ENCODE results near the gene NR2F1-AS1.

The NR2F1-AS1 gene

GRCh38 chr5:93591323-93591945 lies 10.4 kb upstream of the NR2F1-AS1 start:
- in situ Hi-C loops (cut with MboI; ENCODE audit: low sequenced_read_pairs) = no loop called here

GRCh38 chr5:93590493-93590892 lies 9.5 kb upstream of the NR2F1-AS1 start:
- in situ Hi-C loops (cut with MboI; ENCODE audit: low sequenced_read_pairs) = no loop called here

DNA sequence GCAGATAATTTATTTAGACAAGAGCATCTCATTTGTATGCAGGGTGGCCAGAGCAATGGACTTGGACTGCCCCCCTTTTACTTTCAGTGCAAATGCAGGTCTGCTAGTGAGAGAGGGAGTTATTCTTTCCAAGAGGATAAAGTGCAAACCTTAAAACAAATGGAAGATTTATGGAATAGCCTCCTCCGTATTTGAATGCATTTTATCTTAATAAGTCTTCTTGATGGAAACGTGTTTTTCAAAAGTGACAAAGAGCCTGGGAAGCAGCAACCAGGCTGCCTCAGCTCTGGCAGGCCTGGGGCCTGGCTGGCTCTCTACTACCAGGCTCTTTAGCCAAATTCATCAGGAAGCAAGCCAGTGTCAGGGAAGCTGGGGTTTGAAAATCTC lies 8.8 kb upstream of the NR2F1-AS1 start:
- in situ Hi-C loops (cut with MboI; ENCODE audit: low sequenced_read_pairs) = no loop called here

DNA sequence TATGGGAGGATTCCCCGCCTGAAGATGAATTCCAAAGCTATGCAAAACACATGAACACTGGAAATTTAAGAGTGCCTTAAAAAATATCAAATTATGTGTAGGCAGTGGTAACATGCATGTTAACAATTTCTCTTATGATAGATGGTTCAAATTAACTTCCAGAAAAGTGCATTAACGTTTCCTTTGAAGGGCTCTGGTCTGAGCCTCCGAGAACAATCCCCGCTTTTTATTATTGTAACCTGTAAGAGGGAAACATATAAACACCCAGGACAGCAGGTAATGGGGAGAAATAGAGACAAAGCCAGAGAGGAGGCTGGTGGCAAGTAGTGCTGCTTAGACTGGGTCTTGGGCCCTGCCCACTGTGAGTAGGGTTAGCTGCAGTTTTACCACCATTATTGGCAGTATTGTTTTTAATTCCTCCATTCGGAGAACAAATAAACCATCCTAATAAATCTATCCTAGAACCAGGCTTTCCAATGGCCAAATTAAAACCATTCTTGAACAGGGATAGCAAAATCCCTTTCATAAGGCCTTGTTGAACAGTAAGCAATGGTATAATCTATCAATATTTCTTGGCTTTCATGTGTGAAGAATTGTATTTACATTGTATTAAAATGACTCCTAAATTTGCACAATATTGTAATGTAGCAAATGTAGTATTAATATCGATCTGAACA lies 8.3 kb upstream of the NR2F1-AS1 start:
- in situ Hi-C loops (cut with MboI; ENCODE audit: low sequenced_read_pairs) = no loop called here

DNA sequence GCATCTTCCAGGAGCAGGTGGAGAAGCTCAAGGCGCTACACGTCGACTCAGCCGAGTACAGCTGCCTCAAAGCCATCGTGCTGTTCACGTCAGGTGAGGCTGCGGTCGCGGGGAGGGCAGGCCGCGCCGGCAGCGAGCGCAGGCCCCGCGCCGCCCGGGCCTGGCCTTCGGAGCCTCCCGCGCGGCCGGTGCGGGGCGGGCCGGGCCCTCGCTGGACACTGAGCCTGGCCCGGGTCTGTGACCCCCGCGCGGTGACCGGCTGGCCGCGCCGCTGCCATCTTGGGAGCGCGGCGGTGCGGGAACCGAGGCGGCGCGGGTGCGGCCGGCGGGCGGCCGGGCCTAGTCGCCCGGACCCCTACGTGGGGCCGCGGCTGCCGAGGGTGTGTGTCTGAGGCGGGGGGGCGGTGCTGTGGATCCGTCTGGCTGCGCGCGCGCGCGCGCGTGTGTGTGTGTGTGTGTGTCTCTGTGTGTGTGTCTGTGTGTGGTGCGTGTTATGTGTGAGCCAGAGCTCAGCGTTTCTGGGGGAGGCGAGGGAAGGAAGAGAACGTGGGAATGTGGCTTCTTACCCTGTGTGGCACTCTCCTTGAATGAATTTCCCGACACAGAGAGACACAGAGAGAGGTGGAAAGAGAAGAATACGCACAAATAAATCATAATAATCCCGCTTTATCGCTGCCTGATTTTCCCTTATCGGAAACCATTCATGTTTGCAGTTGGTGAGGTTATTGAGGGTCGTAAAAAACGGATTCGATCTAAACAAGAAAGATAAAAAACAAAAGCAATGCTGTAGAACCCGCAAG lies 7.5 kb upstream of the NR2F1-AS1 start:
- in situ Hi-C loops (cut with MboI; ENCODE audit: low sequenced_read_pairs) = no loop called here

DNA sequence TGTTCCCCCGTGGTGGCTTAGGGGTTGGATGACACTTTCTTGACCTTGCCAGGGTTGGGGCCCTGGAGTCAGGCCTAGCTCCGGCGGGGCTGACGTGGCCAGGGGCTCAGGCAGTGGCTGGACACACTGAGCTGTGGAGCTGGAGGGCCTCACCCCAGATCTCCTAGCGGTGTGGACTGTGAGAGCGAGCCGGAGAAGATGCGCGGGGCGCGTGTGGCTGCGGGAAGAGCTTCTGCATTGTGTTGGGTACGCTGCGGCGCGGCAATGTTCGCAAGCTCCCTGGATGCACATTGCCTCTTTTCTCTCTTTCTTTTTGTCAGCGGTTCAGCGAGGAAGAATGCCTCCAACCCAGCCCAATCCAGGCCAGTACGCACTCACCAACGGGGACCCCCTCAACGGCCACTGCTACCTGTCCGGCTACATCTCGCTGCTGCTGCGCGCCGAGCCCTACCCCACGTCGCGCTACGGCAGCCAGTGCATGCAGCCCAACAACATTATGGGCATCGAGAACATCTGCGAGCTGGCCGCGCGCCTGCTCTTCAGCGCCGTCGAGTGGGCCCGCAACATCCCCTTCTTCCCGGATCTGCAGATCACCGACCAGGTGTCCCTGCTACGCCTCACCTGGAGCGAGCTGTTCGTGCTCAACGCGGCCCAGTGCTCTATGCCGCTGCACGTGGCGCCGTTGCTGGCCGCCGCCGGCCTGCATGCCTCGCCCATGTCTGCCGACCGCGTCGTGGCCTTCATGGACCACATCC lies 6.8 kb upstream of the NR2F1-AS1 start:
- in situ Hi-C loops (cut with MboI; ENCODE audit: low sequenced_read_pairs) = no loop called here

DNA sequence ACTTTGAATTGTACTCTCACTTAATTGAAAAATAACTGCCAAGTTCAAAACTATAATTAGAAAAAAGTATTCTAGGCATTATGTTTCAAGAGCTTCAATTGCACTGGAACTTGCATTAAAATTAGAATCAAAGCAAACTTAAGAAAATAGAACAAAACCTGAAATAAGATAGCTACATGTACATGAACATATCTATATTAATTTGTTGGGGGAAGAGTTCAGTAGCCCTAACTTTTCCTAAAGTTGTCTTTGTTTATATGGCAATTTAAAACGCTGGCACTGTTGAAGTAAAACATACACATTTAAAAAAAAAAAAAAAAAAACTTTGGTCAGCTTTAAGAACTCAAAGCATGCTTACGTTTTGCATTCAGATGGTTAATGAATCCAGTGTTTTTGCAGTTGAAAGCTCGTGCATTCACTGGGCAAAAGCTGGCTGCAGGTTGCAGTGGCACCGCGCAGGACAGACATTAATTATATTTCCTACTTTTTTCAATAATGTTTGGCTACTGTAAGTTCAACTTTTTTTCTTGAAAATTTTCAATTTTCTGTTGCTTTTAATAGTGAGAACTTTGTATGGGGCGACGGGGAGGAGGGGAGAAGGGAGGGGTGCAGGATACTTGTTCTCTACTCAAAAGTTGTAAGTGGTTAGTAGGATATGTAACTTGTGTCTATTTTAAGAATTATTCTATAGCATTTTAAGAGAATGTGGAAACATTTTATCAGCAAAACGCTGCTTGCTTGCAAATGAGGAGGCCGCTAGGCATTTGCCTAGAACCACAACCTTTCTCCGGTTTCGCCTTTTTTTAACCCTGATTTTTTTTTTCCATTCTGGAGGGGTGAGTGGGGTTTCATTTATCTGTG lies 5.9 kb upstream of the NR2F1-AS1 start:
- in situ Hi-C loops (cut with MboI; ENCODE audit: low sequenced_read_pairs) = no loop called here

GRCh38 chr5:93585767-93586385 lies 4.9 kb upstream of the NR2F1-AS1 start:
- in situ Hi-C loops (cut with MboI; ENCODE audit: low sequenced_read_pairs) = no loop called here

GRCh38 chr5:93585041-93585766 lies 4.2 kb upstream of the NR2F1-AS1 start:
- in situ Hi-C loops (cut with MboI; ENCODE audit: low sequenced_read_pairs) = no loop called here

GRCh38 chr5:93584596-93585040 lies 3.6 kb upstream of the NR2F1-AS1 start:
- in situ Hi-C loops (cut with MboI; ENCODE audit: low sequenced_read_pairs) = no loop called here

GRCh38 chr5:93583768-93584595 lies 3.0 kb upstream of the NR2F1-AS1 start:
- in situ Hi-C loops (cut with MboI; ENCODE audit: low sequenced_read_pairs) = no loop called here

- in situ Hi-C loops (cut with MboI; ENCODE audit: low sequenced_read_pairs) = no loop called here
Observed at GRCh38 chr5:93583439-93583767, 2.4 kb upstream of the NR2F1-AS1 start.

DNA sequence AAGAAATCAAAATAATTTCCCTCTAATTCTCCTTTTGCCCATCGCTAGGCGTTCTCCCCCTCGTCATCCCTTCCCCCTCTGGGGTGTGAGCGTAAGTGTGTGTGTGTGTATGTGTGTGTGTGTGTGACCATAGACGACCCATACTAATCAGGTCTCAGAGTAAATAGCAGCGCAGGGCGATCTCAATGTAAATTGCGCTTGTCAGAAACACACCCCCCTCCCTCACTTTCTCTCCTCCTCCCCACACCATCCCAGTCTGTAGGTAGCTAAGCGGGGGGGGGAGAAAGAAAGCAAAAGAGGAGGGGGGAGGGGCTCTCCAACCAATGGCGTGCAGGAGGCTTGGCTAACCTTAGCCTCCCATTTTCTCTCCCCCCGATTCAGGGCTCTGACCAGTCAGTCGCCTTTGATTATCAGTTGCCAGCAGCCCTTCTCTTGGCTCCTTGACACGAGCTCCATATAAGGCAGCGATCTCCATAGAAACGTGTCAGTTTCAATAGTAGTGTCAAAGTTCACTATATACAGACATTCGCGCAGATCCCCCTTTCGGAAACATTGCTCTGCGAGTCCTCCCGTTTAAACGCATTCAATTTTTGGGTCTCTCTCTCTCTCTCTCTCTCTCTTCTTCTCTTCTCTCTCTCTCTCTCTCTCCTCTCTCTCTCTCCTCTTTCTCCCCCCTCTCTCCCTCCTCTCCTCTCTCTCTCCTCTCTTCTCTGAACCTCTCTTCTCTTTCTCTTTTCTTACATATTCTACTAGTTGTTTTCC lies 1.8 kb upstream of the NR2F1-AS1 start, which contains the start of gene NR2F1:
Gene NR2F1 (plus strand): TSS at position 546 of the 762 bp plus-strand sequence. CDS start 1,802 bp downstream, outside the sequence.
- in situ Hi-C loops (cut with MboI; ENCODE audit: low sequenced_read_pairs) = no loop called here

- in situ Hi-C loops (cut with MboI; ENCODE audit: low sequenced_read_pairs) = no loop called here
Observed at GRCh38 chr5:93582167-93582462, 1.1 kb upstream of the NR2F1-AS1 start.

GRCh38 chr5:93580063-93580926 lies 724 bp downstream of the NR2F1-AS1 start:
- in situ Hi-C loops (cut with MboI; ENCODE audit: low sequenced_read_pairs) = no loop called here

DNA sequence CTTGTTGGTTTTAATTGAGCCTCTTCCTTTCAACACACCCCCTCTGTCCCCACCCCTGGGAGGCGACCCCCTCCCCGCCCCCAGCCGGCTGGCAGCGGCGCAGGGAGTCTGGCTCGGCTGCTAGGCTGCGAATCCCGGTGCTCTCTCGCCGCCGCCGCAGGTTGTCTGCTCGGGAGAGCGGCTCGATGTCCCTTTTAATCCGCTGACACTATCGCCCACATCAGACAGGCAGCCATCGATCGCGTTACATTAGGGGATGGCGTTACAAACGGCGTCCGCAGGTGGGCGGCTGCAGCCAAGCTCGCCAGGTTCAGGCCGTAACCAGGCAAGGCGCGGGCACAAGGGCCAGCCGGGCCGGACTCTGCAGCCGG lies 1.3 kb downstream of the NR2F1-AS1 start:
- in situ Hi-C loops (cut with MboI; ENCODE audit: low sequenced_read_pairs) = no loop called here
